Measurements from ENCODE around the gene GPR3.
A peak's percentile ranks its signal among the peaks of the same experiment; 100 is the strongest.
"Not testable (repeated sequence)": the region's sequence is repeated elsewhere in the genome, so short reads cannot be mapped to it uniquely, and the experiment has no call there.

Gene GPR3

GRCh38 chr1:27372808-27373690, 19.4 kb upstream of the GPR3 start:
- no peaks in the 10 kb centered on the region for H3K36me3 ChIP-seq (ENCODE audit: control insufficient read depth, insufficient read depth, low read length)
- no peak overlapping the region for H3K4me3 ChIP-seq (ENCODE audit: low read depth, low read length)
- no peak overlapping the region for H3K9ac ChIP-seq (ENCODE audit: low read depth, low read length)
- peaks cover 2% of the 10 kb centered on the region for H3K4me1 ChIP-seq (ENCODE audit: control insufficient read depth, insufficient read depth, low read length)
- no peaks in the 10 kb centered on the region for H3K9me3 ChIP-seq (ENCODE audit: control insufficient read depth, insufficient read depth, low read length)
- H3K27me3 ChIP-seq (ENCODE audit: control insufficient read depth, insufficient read depth, low read length), result no peaks in the 10 kb centered on the region

- H3K27me3 ChIP-seq (ENCODE audit: control insufficient read depth, insufficient read depth, low read length), result no peaks in the 10 kb centered on the region
- no peak within 1 kb of the TSS for H3K9ac ChIP-seq (ENCODE audit: low read depth, low read length)
- H3K4me3 ChIP-seq (ENCODE audit: low read depth, low read length), result no peak within 1 kb of the TSS
- no peaks in the 10 kb centered on the region for H3K4me1 ChIP-seq (ENCODE audit: control insufficient read depth, insufficient read depth, low read length)
- no peaks in the 10 kb centered on the region for H3K9me3 ChIP-seq (ENCODE audit: control insufficient read depth, insufficient read depth, low read length)
- no peaks in the 10 kb centered on the region for H3K36me3 ChIP-seq (ENCODE audit: control insufficient read depth, insufficient read depth, low read length)
Measured at GRCh38 chr1:27374362-27375086, 17.9 kb upstream of the GPR3 start, which contains the start of gene FCN3. FCN3 (minus strand) TSS chr1:27374824; CDS start chr1:27374818, 6 bp downstream.

DNA sequence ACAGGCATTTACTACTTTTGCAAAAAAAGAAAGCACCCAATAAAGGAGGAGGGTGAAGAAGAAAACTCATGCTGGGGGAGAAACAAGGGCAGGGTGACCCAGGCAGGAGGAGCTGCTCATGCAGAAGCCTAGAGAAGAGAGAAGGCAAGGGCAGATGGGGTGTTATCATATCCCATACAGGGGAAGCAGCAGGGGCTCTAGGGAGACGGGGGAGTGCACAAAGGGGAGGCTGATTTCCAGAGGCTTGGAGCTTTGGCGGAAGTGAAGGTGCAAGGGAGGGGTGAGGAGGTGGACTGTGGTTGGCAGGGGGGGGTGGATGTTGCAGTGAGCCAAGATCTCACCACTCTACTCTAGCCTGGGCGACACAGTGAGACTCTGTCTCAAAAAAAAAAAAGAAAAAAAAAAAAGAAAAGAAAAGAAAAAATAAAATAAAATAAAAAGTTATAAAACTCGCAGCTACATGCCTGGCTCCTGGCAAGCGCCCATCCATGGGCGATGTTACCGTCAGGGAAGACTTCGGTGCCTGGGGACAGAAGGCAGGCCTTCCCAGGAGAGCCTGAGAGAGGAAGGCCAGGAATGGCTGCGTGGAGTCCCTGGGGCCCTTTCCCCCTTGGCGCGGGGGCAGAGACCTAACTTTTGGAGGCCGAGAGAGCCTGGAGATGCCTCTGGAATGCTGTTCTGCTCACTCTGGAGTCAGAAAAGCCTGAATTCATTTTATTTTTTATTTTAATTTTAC, 14.5 kb upstream of the GPR3 start:
- Histone ChIP-seq H3K4me3 (ENCODE audit: low read depth, low read length) (no peak overlapping the region), H3K9me3 (ENCODE audit: control insufficient read depth, insufficient read depth, low read length) (no peaks in the 10 kb centered on the region), H3K9ac (ENCODE audit: low read depth, low read length) (no peak overlapping the region), H3K27me3 (ENCODE audit: control insufficient read depth, insufficient read depth, low read length) (peaks cover 11% of the 10 kb centered on the region), H3K4me1 (ENCODE audit: control insufficient read depth, insufficient read depth, low read length) (no peaks in the 10 kb centered on the region), H3K36me3 (ENCODE audit: control insufficient read depth, insufficient read depth, low read length) (no peaks in the 10 kb centered on the region)

DNA sequence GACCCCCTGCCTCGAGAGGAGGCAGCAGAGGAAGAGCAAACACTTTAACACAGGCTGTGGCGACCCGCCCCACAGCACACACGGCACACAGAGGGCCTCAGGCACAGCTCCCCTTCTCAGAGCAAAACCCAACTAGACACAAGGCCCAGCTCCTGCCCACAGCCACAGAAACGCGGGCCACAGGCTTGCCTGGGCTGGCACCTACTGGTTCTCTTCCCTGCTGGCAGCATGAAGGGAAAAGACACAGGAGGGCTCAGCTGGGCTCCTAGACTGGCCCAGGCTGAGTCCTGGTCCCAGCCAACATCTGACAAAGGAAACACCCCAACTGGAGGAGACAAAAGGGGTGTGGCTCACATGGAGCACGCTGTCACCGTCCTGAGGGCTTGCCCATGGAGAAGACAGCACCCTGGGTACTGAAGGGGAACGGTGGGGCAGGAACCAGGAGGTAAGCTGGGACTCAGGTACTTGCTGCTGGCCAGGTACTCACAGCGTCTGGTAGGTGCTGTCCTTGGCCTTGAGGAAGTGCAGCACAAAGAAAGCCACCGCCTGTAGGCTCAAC, 12.8 kb upstream of the GPR3 start:
- peaks cover 11% of the 10 kb centered on the region for H3K27me3 ChIP-seq (ENCODE audit: control insufficient read depth, insufficient read depth, low read length)
- H3K9me3 ChIP-seq (ENCODE audit: control insufficient read depth, insufficient read depth, low read length), result no peaks in the 10 kb centered on the region
- no peak overlapping the region for H3K4me3 ChIP-seq (ENCODE audit: low read depth, low read length)
- peaks cover 3% of the 10 kb centered on the region for H3K4me1 ChIP-seq (ENCODE audit: control insufficient read depth, insufficient read depth, low read length)
- no peaks in the 10 kb centered on the region for H3K36me3 ChIP-seq (ENCODE audit: control insufficient read depth, insufficient read depth, low read length)
- H3K9ac ChIP-seq (ENCODE audit: low read depth, low read length), result no peak overlapping the region

DNA sequence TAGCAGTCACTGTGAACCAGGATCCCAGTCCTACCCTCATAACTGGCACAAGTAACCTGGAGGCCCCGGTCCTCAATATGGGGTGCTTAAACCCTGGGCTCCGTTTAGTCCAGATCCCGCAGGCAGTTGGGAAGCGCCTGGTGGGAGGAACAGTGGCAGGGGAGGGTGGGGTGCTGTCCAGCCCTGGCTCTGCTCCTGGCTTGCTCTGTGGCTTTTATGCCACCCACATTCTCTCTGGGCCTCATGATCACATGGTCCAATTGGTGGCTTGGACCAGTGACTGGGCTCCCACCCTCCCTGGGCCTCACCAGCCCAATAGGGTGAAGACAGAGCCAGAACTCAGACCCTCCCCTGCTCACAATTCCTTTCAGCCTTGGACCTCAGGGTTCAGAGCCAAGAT, 12.2 kb upstream of the GPR3 start:
- H3K4me1 ChIP-seq (ENCODE audit: control insufficient read depth, insufficient read depth, low read length), result peaks cover 3% of the 10 kb centered on the region

GRCh38 chr1:27380766-27381733, 11.4 kb upstream of the GPR3 start:
- H3K27me3 ChIP-seq (ENCODE audit: control insufficient read depth, insufficient read depth, low read length), result peaks cover 11% of the 10 kb centered on the region
- peaks cover 3% of the 10 kb centered on the region for H3K4me1 ChIP-seq (ENCODE audit: control insufficient read depth, insufficient read depth, low read length)
- no peaks in the 10 kb centered on the region for H3K36me3 ChIP-seq (ENCODE audit: control insufficient read depth, insufficient read depth, low read length)
- H3K9ac ChIP-seq (ENCODE audit: low read depth, low read length), result no peak overlapping the region
- no peaks in the 10 kb centered on the region for H3K9me3 ChIP-seq (ENCODE audit: control insufficient read depth, insufficient read depth, low read length)
- H3K4me3 ChIP-seq (ENCODE audit: low read depth, low read length), result no peak overlapping the region

More for the DNA sequence above, 12.2 kb upstream of the GPR3 start:
- no peak overlapping the region for H3K4me3 ChIP-seq (ENCODE audit: low read depth, low read length)
- no peaks in the 10 kb centered on the region for H3K36me3 ChIP-seq (ENCODE audit: control insufficient read depth, insufficient read depth, low read length)
- no peaks in the 10 kb centered on the region for H3K9me3 ChIP-seq (ENCODE audit: control insufficient read depth, insufficient read depth, low read length)
- H3K27me3 ChIP-seq (ENCODE audit: control insufficient read depth, insufficient read depth, low read length), result peaks cover 11% of the 10 kb centered on the region
- no peak overlapping the region for H3K9ac ChIP-seq (ENCODE audit: low read depth, low read length)

DNA sequence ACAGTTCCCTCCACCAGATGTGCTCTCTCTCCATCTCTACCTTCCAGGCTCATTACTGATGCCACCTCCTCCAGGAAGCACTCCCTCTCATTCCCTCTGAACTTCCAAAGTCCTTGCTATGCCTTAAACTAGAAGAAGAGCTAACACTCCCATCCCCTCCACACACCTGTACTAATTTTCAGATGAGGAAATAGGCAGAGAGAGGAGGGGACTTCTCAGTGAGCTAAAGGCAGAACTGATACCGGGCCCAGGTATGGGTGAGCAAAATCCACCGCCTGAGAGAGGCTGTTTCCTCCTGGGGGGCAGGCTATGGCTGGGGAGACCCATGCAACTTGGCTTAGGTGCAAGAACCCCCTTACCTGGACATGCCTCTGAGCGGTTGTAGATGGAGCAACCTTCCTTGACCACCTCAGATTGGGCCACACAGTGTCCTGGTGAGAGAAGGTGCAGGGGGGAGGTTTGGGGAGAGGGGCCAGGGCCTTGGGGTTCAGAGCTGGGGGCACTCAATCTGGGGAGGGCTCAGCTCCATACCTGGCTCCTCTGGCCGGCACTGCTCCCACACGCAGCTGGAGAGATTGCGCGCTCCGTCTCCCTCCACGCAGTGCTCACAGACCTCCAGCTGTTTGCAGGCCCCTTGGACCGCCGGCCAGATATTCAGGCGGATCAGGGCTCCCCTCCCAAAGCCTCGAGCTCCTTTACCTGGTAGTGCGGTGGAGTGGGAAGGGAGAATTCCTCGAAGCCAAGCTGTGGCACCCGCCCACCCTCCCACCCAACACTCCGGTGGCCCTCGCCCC, 10.3 kb upstream of the GPR3 start:
- no peak overlapping the region for H3K9ac ChIP-seq (ENCODE audit: low read depth, low read length)
- H3K36me3 ChIP-seq (ENCODE audit: control insufficient read depth, insufficient read depth, low read length), result no peaks in the 10 kb centered on the region
- H3K27me3 ChIP-seq (ENCODE audit: control insufficient read depth, insufficient read depth, low read length), result peaks cover 11% of the 10 kb centered on the region
- no peak overlapping the region for H3K4me3 ChIP-seq (ENCODE audit: low read depth, low read length)
- no peaks in the 10 kb centered on the region for H3K9me3 ChIP-seq (ENCODE audit: control insufficient read depth, insufficient read depth, low read length)
- H3K4me1 ChIP-seq (ENCODE audit: control insufficient read depth, insufficient read depth, low read length), result peaks cover 3% of the 10 kb centered on the region

DNA sequence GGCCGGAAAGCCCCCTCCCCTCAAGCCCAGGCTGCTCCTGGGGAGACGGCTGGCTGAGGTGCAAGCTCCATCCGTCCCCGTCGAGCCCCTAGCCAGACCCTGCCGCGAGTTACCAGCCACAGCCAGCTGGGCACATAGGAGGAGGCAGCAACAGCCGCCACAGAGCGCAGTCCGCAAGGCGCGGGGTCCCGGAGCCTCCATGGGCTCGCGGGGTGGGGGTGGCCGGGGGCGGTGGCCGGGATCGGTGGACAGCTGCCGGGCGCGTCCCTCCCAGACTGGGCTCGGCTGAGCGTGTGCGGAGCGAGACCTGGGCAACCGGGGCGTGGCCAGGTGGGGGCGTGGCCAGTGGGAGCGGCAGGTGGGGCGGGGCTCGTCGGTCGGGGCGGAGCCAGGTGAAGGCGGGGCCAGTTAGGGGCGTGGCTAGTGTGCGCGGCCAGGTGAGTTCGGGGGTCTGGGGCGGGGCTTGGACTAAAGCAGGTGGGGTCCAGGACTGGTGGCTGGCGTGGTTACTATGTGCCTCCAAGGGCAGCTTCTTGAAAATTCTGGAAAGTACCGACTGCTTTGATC, 9.3 kb upstream of the GPR3 start, which contains the start of gene CD164L2:
Gene CD164L2 (minus strand): TSS at position 295 of the 567 bp plus-strand sequence. CDS start 94 bp downstream, at position 201.
- Histone ChIP-seq H3K27me3 (ENCODE audit: control insufficient read depth, insufficient read depth, low read length) (peaks cover 11% of the 10 kb centered on the region), H3K9ac (ENCODE audit: low read depth, low read length) (no peak within 1 kb of the TSS), H3K4me3 (ENCODE audit: low read depth, low read length) (peak within 1 kb of the TSS; percentile 63), H3K36me3 (ENCODE audit: control insufficient read depth, insufficient read depth, low read length) (no peaks in the 10 kb centered on the region), H3K9me3 (ENCODE audit: control insufficient read depth, insufficient read depth, low read length) (no peaks in the 10 kb centered on the region), H3K4me1 (ENCODE audit: control insufficient read depth, insufficient read depth, low read length) (peaks cover 3% of the 10 kb centered on the region)

GRCh38 chr1:27383661-27384060, 8.8 kb upstream of the GPR3 start:
- no peaks in the 10 kb centered on the region for H3K9me3 ChIP-seq (ENCODE audit: control insufficient read depth, insufficient read depth, low read length)
- no peak overlapping the region for H3K9ac ChIP-seq (ENCODE audit: low read depth, low read length)
- no peak overlapping the region for H3K4me3 ChIP-seq (ENCODE audit: low read depth, low read length)

GRCh38 chr1:27384797-27385196, 7.6 kb upstream of the GPR3 start:
- H3K4me3 ChIP-seq (ENCODE audit: low read depth, low read length); H3K36me3 ChIP-seq (ENCODE audit: control insufficient read depth, insufficient read depth, low read length); H3K9ac ChIP-seq (ENCODE audit: low read depth, low read length); H3K9me3 ChIP-seq (ENCODE audit: control insufficient read depth, insufficient read depth, low read length); H3K4me1 ChIP-seq (ENCODE audit: control insufficient read depth, insufficient read depth, low read length): not testable (repeated sequence)
- H3K27me3 ChIP-seq (ENCODE audit: control insufficient read depth, insufficient read depth, low read length), result peaks cover 11% of the 10 kb centered on the region

More at GRCh38 chr1:27383661-27384060, 8.8 kb upstream of the GPR3 start:
- Histone ChIP-seq H3K27me3 (ENCODE audit: control insufficient read depth, insufficient read depth, low read length) (peaks cover 11% of the 10 kb centered on the region), H3K4me1 (ENCODE audit: control insufficient read depth, insufficient read depth, low read length) (peaks cover 3% of the 10 kb centered on the region), H3K36me3 (ENCODE audit: control insufficient read depth, insufficient read depth, low read length) (no peaks in the 10 kb centered on the region)
